ENCODE data around the gene KLRG1.

KLRG1 gene

GRCh38 chr12:8956772-8957171 is 32.6 kb upstream of the KLRG1 start:
- Histone ChIP-seq H3K14ac (ENCODE audit: low read length) (no peak overlapping the region), H3K4me3 (ENCODE audit: low read depth, low read length) (peak overlapping the region; percentile 10), H2AK5ac (ENCODE audit: low read length) (no peak overlapping the region), H3K4me1 (ENCODE audit: control insufficient read depth in 1 of 2, insufficient read depth in 2 of 2, low read length in 2 of 2) (no peaks in the 10 kb centered on the region), H3K36me3 (ENCODE audit: control insufficient read depth in 1 of 2, insufficient read depth in 2 of 2, low read length in 2 of 2) (no peaks in the 10 kb centered on the region), H3K4ac (ENCODE audit: low read depth, low read length) (no peak overlapping the region), H3K79me2 (ENCODE audit: control insufficient read depth, insufficient read depth, low read length, poor library complexity) (no peaks in the 10 kb centered on the region), H4K91ac (ENCODE audit: low read depth, low read length) (no peak overlapping the region), H3K27ac (ENCODE audit: low read depth, low read length) (no peak overlapping the region), H3K27me3 (ENCODE audit: insufficient read depth, low read length) (no peaks in the 10 kb centered on the region), H2BK12ac (ENCODE audit: low read length) (no peak overlapping the region), H2BK5ac (ENCODE audit: low read depth, low read length, poor library complexity) (no peak overlapping the region), H2AFZ (ENCODE audit: insufficient read depth, low read length, poor library complexity) (no peak overlapping the region), H4K8ac (ENCODE audit: low read depth, low read length) (no peak overlapping the region), H4K12ac (ENCODE audit: low read depth, low read length) (no peak overlapping the region), H3K9me3 (ENCODE audit: insufficient read depth, low read depth, low read length) (peaks cover 3% of the 10 kb centered on the region), H2BK120ac (ENCODE audit: insufficient read depth, low read length, poor library complexity) (no peak overlapping the region), H3K79me1 (ENCODE audit: low read length) (no peaks in the 10 kb centered on the region), H3K18ac (ENCODE audit: low read length) (no peak overlapping the region), H3K4me2 (ENCODE audit: low read length) (no peak overlapping the region), H3K23ac (ENCODE audit: low read length) (no peak overlapping the region), H3K9ac (ENCODE audit: low read length) (no peak overlapping the region)
- no peak for DNase-seq
- no CpG with 5 or more reads among the region's 7 CpGs for WGBS (ENCODE audit: extremely low coverage, insufficient coverage, insufficient read length)

GRCh38 chr12:8957561-8957960 is 31.8 kb upstream of the KLRG1 start:
- no peak overlapping the region for H4K12ac ChIP-seq (ENCODE audit: low read depth, low read length)
- no peak overlapping the region for H3K18ac ChIP-seq (ENCODE audit: low read length)
- H2BK5ac ChIP-seq (ENCODE audit: low read depth, low read length, poor library complexity): no peak overlapping the region
- H3K4me3 ChIP-seq (ENCODE audit: low read depth, low read length): no peak overlapping the region
- no peaks in the 10 kb centered on the region for H3K4me1 ChIP-seq (ENCODE audit: control insufficient read depth in 1 of 2, insufficient read depth in 2 of 2, low read length in 2 of 2)
- DNase-seq: no peak
- no peak overlapping the region for H3K23ac ChIP-seq (ENCODE audit: low read length)
- H3K27ac ChIP-seq (ENCODE audit: low read depth, low read length): no peak overlapping the region
- H3K9me3 ChIP-seq (ENCODE audit: insufficient read depth, low read depth, low read length): peaks cover 3% of the 10 kb centered on the region
- no CpG with 5 or more reads among the region's 4 CpGs for WGBS (ENCODE audit: extremely low coverage, insufficient coverage, insufficient read length)
- no peaks in the 10 kb centered on the region for H3K79me2 ChIP-seq (ENCODE audit: control insufficient read depth, insufficient read depth, low read length, poor library complexity)
- no peaks in the 10 kb centered on the region for H3K36me3 ChIP-seq (ENCODE audit: control insufficient read depth in 1 of 2, insufficient read depth in 2 of 2, low read length in 2 of 2)
- H2AFZ ChIP-seq (ENCODE audit: insufficient read depth, low read length, poor library complexity): no peak overlapping the region
- H3K14ac ChIP-seq (ENCODE audit: low read length): no peak overlapping the region
- H2AK5ac ChIP-seq (ENCODE audit: low read length): no peak overlapping the region
- H3K4ac ChIP-seq (ENCODE audit: low read depth, low read length): no peak overlapping the region
- H4K91ac ChIP-seq (ENCODE audit: low read depth, low read length): no peak overlapping the region
- no peak overlapping the region for H2BK12ac ChIP-seq (ENCODE audit: low read length)
- no peaks in the 10 kb centered on the region for H3K27me3 ChIP-seq (ENCODE audit: insufficient read depth, low read length)
- H3K4me2 ChIP-seq (ENCODE audit: low read length): no peak overlapping the region
- H3K79me1 ChIP-seq (ENCODE audit: low read length): no peaks in the 10 kb centered on the region
- H3K9ac ChIP-seq (ENCODE audit: low read length): no peak overlapping the region
- no peak overlapping the region for H2BK120ac ChIP-seq (ENCODE audit: insufficient read depth, low read length, poor library complexity)
- no peak overlapping the region for H4K8ac ChIP-seq (ENCODE audit: low read depth, low read length)

DNA sequence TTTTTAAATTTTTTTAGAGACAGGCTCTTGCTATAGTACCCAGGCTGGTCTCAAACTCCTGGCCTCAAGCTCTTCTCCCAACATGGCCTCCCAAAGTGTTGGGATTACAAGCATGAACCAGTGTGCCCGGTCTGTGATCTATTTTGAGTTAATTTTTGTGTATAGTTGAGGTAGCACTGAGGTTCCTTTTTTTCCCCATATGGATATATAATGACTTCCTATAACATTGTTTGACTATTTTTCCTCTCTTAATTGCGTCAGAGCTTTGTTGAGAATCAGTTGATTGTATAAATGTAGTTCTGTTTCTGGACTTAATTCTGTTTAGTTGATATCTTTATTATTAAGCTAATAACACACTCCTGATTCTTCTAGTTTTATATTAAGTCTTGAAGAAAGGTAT is 31.3 kb upstream of the KLRG1 start:
- Histone ChIP-seq H3K79me2 (ENCODE audit: control insufficient read depth, insufficient read depth, low read length, poor library complexity) (no peaks in the 10 kb centered on the region), H4K8ac (ENCODE audit: low read depth, low read length) (no peak overlapping the region), H4K12ac (ENCODE audit: low read depth, low read length) (no peak overlapping the region), H3K36me3 (ENCODE audit: control insufficient read depth in 1 of 2, insufficient read depth in 2 of 2, low read length in 2 of 2) (no peaks in the 10 kb centered on the region), H3K4me1 (ENCODE audit: control insufficient read depth in 1 of 2, insufficient read depth in 2 of 2, low read length in 2 of 2) (no peaks in the 10 kb centered on the region), H2AFZ (ENCODE audit: insufficient read depth, low read length, poor library complexity) (no peak overlapping the region), H3K79me1 (ENCODE audit: low read length) (no peaks in the 10 kb centered on the region), H3K23ac (ENCODE audit: low read length) (no peak overlapping the region), H3K27ac (ENCODE audit: low read depth, low read length) (no peak overlapping the region), H3K4ac (ENCODE audit: low read depth, low read length) (no peak overlapping the region), H3K9me3 (ENCODE audit: insufficient read depth, low read depth, low read length) (peaks cover 3% of the 10 kb centered on the region), H3K4me3 (ENCODE audit: low read depth, low read length) (no peak overlapping the region), H3K18ac (ENCODE audit: low read length) (no peak overlapping the region), H3K27me3 (ENCODE audit: insufficient read depth, low read length) (no peaks in the 10 kb centered on the region), H4K91ac (ENCODE audit: low read depth, low read length) (no peak overlapping the region), H2AK5ac (ENCODE audit: low read length) (no peak overlapping the region), H3K4me2 (ENCODE audit: low read length) (no peak overlapping the region), H2BK5ac (ENCODE audit: low read depth, low read length, poor library complexity) (no peak overlapping the region), H2BK120ac (ENCODE audit: insufficient read depth, low read length, poor library complexity) (no peak overlapping the region), H2BK12ac (ENCODE audit: low read length) (no peak overlapping the region), H3K9ac (ENCODE audit: low read length) (no peak overlapping the region), H3K14ac (ENCODE audit: low read length) (no peak overlapping the region)
- no peak for DNase-seq
- WGBS (ENCODE audit: extremely low coverage, insufficient coverage, insufficient read length): no CpG with 5 or more reads among the region's 2 CpGs

DNA sequence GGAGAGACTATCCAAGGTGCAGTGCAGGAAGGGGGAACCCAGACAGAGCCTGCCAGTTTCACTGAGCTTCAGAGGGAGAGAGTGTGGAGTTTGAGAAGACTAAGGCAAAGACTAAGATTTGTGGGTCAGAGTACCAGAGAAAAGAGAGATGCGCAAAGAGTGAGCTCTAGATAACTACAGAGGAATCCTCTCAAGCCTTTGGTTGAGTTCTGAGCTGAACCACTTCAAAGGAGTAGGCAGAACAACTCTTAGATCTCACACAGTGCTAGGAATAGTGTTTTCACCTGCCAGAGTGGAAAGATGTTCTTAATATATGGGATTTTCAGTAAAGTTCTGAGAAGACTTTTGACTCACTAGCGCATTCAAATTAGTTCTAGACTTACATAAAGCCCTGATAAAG is 29.2 kb upstream of the KLRG1 start:
- DNase-seq: no peak
- no peak overlapping the region for H3K9ac ChIP-seq (ENCODE audit: low read length)
- H3K4me3 ChIP-seq (ENCODE audit: low read depth, low read length): no peak overlapping the region
- H3K18ac ChIP-seq (ENCODE audit: low read length): no peak overlapping the region
- no peak overlapping the region for H3K23ac ChIP-seq (ENCODE audit: low read length)
- no peaks in the 10 kb centered on the region for H3K27me3 ChIP-seq (ENCODE audit: insufficient read depth, low read length)
- no peak overlapping the region for H3K14ac ChIP-seq (ENCODE audit: low read length)
- no peaks in the 10 kb centered on the region for H3K4me1 ChIP-seq (ENCODE audit: control insufficient read depth in 1 of 2, insufficient read depth in 2 of 2, low read length in 2 of 2)
- H3K9me3 ChIP-seq (ENCODE audit: insufficient read depth, low read depth, low read length): peaks cover 3% of the 10 kb centered on the region
- WGBS (ENCODE audit: extremely low coverage, insufficient coverage, insufficient read length): no CpG with 5 or more reads among the region's 2 CpGs
- H2AK5ac ChIP-seq (ENCODE audit: low read length): no peak overlapping the region
- H3K36me3 ChIP-seq (ENCODE audit: control insufficient read depth in 1 of 2, insufficient read depth in 2 of 2, low read length in 2 of 2): no peaks in the 10 kb centered on the region
- no peak overlapping the region for H2BK12ac ChIP-seq (ENCODE audit: low read length)
- no peak overlapping the region for H3K4me2 ChIP-seq (ENCODE audit: low read length)
- H4K12ac ChIP-seq (ENCODE audit: low read depth, low read length): no peak overlapping the region
- no peak overlapping the region for H3K27ac ChIP-seq (ENCODE audit: low read depth, low read length)
- H2AFZ ChIP-seq (ENCODE audit: insufficient read depth, low read length, poor library complexity): no peak overlapping the region
- no peak overlapping the region for H2BK5ac ChIP-seq (ENCODE audit: low read depth, low read length, poor library complexity)
- no peak overlapping the region for H2BK120ac ChIP-seq (ENCODE audit: insufficient read depth, low read length, poor library complexity)
- H4K91ac ChIP-seq (ENCODE audit: low read depth, low read length): no peak overlapping the region
- no peaks in the 10 kb centered on the region for H3K79me2 ChIP-seq (ENCODE audit: control insufficient read depth, insufficient read depth, low read length, poor library complexity)
- no peak overlapping the region for H3K4ac ChIP-seq (ENCODE audit: low read depth, low read length)
- no peak overlapping the region for H4K8ac ChIP-seq (ENCODE audit: low read depth, low read length)
- no peaks in the 10 kb centered on the region for H3K79me1 ChIP-seq (ENCODE audit: low read length)

Data from trophoblast cell (in vitro differentiated cells and primary cell).